ENCODE measurements around the gene OR5K3. TPM values are rescaled to one million over a fixed set of nuclear protein-coding genes. Genes with fewer than 3 reads are reported as not detected.

The OR5K3 gene
- total and polyA plus RNA-seq, 7 donors = not detected

DNA sequence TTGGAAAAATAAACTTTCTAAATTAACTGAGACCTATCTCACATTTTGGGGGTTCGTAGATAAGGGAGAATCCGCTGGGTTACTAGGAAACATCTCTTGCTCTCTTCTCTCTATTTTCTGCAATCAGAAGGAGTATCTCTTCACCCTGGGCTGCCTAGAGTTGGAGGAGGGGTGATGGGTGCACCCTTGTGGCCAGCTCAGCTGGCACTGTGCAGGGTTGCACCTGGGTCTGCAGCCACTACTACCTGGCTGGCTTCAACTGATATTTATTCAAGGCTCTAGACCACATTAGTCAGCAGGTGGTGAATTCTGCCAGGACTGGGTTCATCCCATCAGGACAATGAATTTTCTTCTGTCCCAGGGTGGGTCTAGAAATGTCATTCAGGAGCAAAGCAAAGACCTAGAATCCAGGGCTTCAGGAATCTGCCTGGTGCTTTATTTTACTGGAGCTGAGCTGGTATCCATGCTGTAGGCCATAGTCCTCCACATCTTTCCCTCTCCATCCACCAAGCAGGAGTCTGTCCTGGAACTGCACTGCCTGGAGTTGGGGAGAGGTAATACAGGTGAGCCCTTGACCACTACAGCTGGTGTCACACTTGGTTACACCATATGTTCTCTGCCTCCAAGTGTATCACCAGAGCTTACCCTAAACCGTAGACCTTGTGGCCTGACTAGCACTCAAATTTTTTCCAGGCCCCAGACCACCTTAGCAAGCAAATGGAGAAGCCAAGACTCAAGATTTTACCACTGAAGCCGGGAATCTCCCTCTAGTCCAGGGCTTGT lies 22.8 kb upstream of the OR5K3 start:
- H3K27ac ChIP-seq = no peak overlapping the region
- H3K4me1 ChIP-seq = no peaks in the 10 kb centered on the region
- no peaks in the 10 kb centered on the region for H3K27me3 ChIP-seq
- DNase-seq = no peak
- no peaks in the 10 kb centered on the region for H3K9me3 ChIP-seq
- no peak for TF ChIP-seq POLR2AphosphoS5 (IDR thresholded peaks at IDR 0.05)
- TF ChIP-seq, protein P1, sequence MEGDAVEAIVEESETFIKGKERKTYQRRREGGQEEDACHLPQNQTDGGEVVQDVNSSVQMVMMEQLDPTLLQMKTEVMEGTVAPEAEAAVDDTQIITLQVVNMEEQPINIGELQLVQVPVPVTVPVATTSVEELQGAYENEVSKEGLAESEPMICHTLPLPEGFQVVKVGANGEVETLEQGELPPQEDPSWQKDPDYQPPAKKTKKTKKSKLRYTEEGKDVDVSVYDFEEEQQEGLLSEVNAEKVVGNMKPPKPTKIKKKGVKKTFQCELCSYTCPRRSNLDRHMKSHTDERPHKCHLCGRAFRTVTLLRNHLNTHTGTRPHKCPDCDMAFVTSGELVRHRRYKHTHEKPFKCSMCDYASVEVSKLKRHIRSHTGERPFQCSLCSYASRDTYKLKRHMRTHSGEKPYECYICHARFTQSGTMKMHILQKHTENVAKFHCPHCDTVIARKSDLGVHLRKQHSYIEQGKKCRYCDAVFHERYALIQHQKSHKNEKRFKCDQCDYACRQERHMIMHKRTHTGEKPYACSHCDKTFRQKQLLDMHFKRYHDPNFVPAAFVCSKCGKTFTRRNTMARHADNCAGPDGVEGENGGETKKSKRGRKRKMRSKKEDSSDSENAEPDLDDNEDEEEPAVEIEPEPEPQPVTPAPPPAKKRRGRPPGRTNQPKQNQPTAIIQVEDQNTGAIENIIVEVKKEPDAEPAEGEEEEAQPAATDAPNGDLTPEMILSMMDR (IDR thresholded peaks at IDR 0.05) = no peak
- TF ChIP-seq POLR2A (IDR thresholded peaks at IDR 0.05) = no peak
- no peak for TF ChIP-seq EP300 (IDR thresholded peaks at IDR 0.05)
- no peak overlapping the region for H3K4me3 ChIP-seq
- 78 to 88% methylated on average over 4 of the region's 4 CpGs for WGBS, 2 donors
- intact Hi-C loops (cut with DNase I) = no loop called here
- H3K36me3 ChIP-seq = no peaks in the 10 kb centered on the region

DNA sequence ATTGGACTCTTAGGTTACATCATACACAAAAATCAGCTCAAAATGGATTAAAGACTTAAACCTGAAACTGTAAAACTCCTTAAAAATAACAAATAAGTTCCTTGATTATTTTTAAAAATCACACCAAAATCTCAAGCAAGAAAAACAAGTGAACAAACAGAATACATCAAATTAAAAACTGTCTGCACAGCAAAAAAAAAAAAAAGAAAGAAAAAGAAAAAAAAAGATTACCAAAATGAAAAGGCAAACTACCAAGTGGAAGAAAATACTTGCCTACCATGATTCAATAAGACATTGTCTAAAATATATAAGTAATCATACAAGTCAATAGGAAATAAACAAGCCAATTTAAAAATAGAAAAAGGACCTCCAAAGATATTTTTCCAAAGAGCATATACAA lies 19.3 kb upstream of the OR5K3 start:
- DNase-seq = no peak
- TF ChIP-seq EP300 (IDR thresholded peaks at IDR 0.05) (no peak), POLR2AphosphoS5 (IDR thresholded peaks at IDR 0.05) (no peak), POLR2A (IDR thresholded peaks at IDR 0.05) (no peak)
- TF ChIP-seq, protein P1 (IDR thresholded peaks at IDR 0.05) = no peak
- no peaks in the 10 kb centered on the region for H3K27me3 ChIP-seq
- no peaks in the 10 kb centered on the region for H3K36me3 ChIP-seq
- intact Hi-C loops (cut with DNase I) = no loop called here
- H3K27ac ChIP-seq = no peak overlapping the region
- no peaks in the 10 kb centered on the region for H3K4me1 ChIP-seq
- H3K9me3 ChIP-seq = no peaks in the 10 kb centered on the region
- H3K4me3 ChIP-seq = no peak overlapping the region

DNA sequence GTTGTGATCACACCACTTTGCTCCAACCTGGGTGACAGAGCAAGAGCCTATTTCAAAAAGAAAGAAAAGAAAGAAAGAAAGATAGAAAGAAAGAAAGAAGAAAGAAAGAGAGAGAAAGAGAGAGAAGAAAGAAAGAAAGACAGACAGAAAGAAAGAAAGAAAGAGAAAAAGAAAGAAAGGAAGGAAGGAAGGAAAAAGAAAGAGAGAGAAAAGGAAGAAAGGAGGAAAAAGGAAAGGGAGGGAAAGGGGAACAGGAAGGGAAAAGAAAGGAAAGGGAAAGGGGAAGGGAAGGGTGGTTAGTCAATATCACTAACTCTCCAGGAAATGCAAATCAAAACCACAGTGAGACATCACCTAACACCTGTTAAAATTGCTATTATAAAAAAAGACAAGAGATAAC lies 18.6 kb upstream of the OR5K3 start:
- Histone ChIP-seq H3K9me3 (no peaks in the 10 kb centered on the region), H3K27me3 (no peaks in the 10 kb centered on the region), H3K27ac (no peak overlapping the region), H3K36me3 (no peaks in the 10 kb centered on the region), H3K4me1 (no peaks in the 10 kb centered on the region), H3K4me3 (no peak overlapping the region)
- TF ChIP-seq POLR2AphosphoS5 (IDR thresholded peaks at IDR 0.05) = no peak
- TF ChIP-seq, protein P1 (IDR thresholded peaks at IDR 0.05) = no peak
- no peak for TF ChIP-seq EP300 (IDR thresholded peaks at IDR 0.05)
- TF ChIP-seq POLR2A (IDR thresholded peaks at IDR 0.05) = no peak
- intact Hi-C loops (cut with DNase I) = no loop called here
- no peak for DNase-seq

DNA sequence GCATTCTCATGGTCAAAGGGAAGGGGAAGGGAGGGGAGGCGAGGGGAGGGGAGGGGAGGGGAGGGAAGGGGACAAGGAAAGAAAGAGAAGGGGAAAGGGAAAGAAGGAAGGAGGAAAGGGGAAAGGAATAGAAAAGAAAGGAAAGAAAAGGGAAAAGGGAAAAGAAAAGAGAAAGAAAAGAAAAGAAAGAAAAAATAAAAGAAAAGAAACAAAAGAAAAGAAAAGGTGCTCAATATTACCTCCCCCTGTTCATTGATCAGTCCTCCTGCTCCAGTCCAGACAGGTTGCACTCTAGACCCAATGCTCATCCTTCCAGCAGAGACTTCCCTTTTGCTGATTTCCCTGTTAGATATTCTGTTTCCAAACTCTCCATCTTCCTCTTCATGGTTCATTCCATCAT lies 18.0 kb upstream of the OR5K3 start:
- no peak overlapping the region for H3K4me3 ChIP-seq
- H3K27ac ChIP-seq = no peak overlapping the region
- TF ChIP-seq EP300 (IDR thresholded peaks at IDR 0.05) (no peak), POLR2AphosphoS5 (IDR thresholded peaks at IDR 0.05) (no peak), POLR2A (IDR thresholded peaks at IDR 0.05) (no peak)
- TF ChIP-seq, protein P1 (IDR thresholded peaks at IDR 0.05) = no peak
- no peaks in the 10 kb centered on the region for H3K9me3 ChIP-seq
- H3K36me3 ChIP-seq = no peaks in the 10 kb centered on the region
- no CpG with 5 or more reads among the region's 1 CpG for WGBS, 2 donors
- no peaks in the 10 kb centered on the region for H3K27me3 ChIP-seq
- no peak for DNase-seq
- intact Hi-C loops (cut with DNase I) = no loop called here
- H3K4me1 ChIP-seq = no peaks in the 10 kb centered on the region

DNA sequence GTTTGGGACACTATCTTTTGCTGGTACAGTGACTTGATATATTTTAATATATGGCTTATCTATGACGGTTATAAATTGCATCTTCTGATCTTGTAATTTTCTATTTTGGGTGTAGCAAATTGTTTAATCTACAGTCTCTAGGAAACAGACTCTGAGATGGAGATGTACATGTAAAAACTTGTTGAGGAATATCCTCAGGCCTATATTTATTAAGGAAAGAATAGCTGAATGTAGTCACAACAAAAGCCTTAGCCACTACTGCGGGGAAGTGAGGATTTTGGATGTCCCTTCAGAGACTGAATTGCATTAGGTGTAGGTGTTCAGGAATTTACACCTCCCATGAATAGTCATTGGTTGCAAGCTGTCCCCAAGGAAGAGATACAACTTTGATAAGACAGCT lies 13.8 kb upstream of the OR5K3 start:
- H3K9me3 ChIP-seq = no peaks in the 10 kb centered on the region
- intact Hi-C loops (cut with DNase I) = no loop called here
- DNase-seq = no peak
- no peaks in the 10 kb centered on the region for H3K4me1 ChIP-seq
- WGBS, 2 donors = 31 to 59% methylated on average over 2 of the region's 2 CpGs
- H3K4me3 ChIP-seq = no peak overlapping the region
- H3K36me3 ChIP-seq = no peaks in the 10 kb centered on the region
- TF ChIP-seq EP300 (IDR thresholded peaks at IDR 0.05) = no peak
- TF ChIP-seq, protein P1 (IDR thresholded peaks at IDR 0.05) = no peak
- TF ChIP-seq POLR2A (IDR thresholded peaks at IDR 0.05) = no peak
- no peak for TF ChIP-seq POLR2AphosphoS5 (IDR thresholded peaks at IDR 0.05)
- no peaks in the 10 kb centered on the region for H3K27me3 ChIP-seq
- H3K27ac ChIP-seq = no peak overlapping the region

Data from sigmoid colon (tissue), 7 donors.